ENCODE measurements around the gene AP5Z1. TPM values are rescaled to one million over a fixed set of nuclear protein-coding genes. Genes with fewer than 3 reads are reported as not detected.
"Not testable (repeated sequence)": the region's sequence is repeated elsewhere in the genome, so short reads cannot be mapped to it uniquely, and the experiment has no call there.

Gene AP5Z1
- total RNA-seq, 4 donors from 2014 or later = 13.0 to 33.9 (median 26.8) TPM

GRCh38 chr7:4800926-4801838 lies 25.8 kb downstream of the AP5Z1 start:
- no peaks in the 10 kb centered on the region for H3K36me3 ChIP-seq
- ATAC-seq = no peak
- no peaks in the 10 kb centered on the region for H3K9me3 ChIP-seq
- no peak overlapping the region for H3K27ac ChIP-seq
- 79 to 91% methylated on average over 2 to 8 of the region's 27 CpGs for WGBS, 2 donors (ENCODE audit: low coverage in 1 of 2)
- no peak overlapping the region for H3K4me3 ChIP-seq
- TF ChIP-seq CTCF (IDR thresholded peaks at IDR 0.05) (no peak), EP300 (IDR thresholded peaks at IDR 0.05) (no peak), POLR2AphosphoS5 (IDR thresholded peaks at IDR 0.05) (no peak), POLR2A (IDR thresholded peaks at IDR 0.05) (no peak)
- peaks cover 31% of the 10 kb centered on the region for H3K27me3 ChIP-seq
- peaks cover 0 to 16% (median 5%) of the 10 kb centered on the region in 3 donors for H3K4me1 ChIP-seq

GRCh38 chr7:4801839-4802231 lies 26.4 kb downstream of the AP5Z1 start:
- no peaks in the 10 kb centered on the region for H3K36me3 ChIP-seq
- TF ChIP-seq POLR2AphosphoS5 (IDR thresholded peaks at IDR 0.05) (no peak), CTCF (IDR thresholded peaks at IDR 0.05) (no peak), EP300 (IDR thresholded peaks at IDR 0.05) (no peak), POLR2A (IDR thresholded peaks at IDR 0.05) (no peak)
- WGBS, 2 donors (ENCODE audit: low coverage in 1 of 2) = no CpG with 5 or more reads among the region's 18 CpGs

GRCh38 chr7:4802577-4802976 lies 27.2 kb downstream of the AP5Z1 start:
- peaks cover 43% of the 10 kb centered on the region for H3K27me3 ChIP-seq
- not testable (repeated sequence) for H3K4me3 ChIP-seq, H3K9me3 ChIP-seq, ATAC-seq, H3K36me3 ChIP-seq, H3K27ac ChIP-seq
- H3K4me1 ChIP-seq = peaks cover 0 to 22% (median 5%) of the 10 kb centered on the region in 3 donors
- no CpG with 5 or more reads among the region's 23 CpGs for WGBS, 2 donors (ENCODE audit: low coverage in 1 of 2)

More at GRCh38 chr7:4801839-4802231, 26.4 kb downstream of the AP5Z1 start:
- H3K4me3 ChIP-seq = no peak overlapping the region
- peaks cover 37% of the 10 kb centered on the region for H3K27me3 ChIP-seq
- ATAC-seq = no peak
- H3K4me1 ChIP-seq = peaks cover 0 to 16% (median 5%) of the 10 kb centered on the region in 3 donors
- no peak overlapping the region for H3K27ac ChIP-seq
- no peaks in the 10 kb centered on the region for H3K9me3 ChIP-seq

- H3K9me3 ChIP-seq = no peaks in the 10 kb centered on the region
- ATAC-seq = no peak
- H3K36me3 ChIP-seq = no peaks in the 10 kb centered on the region
- TF ChIP-seq POLR2A (IDR thresholded peaks at IDR 0.05) (no peak), EP300 (IDR thresholded peaks at IDR 0.05) (no peak)
- 50% methylated on average over 1 of the region's 41 CpGs; no CpG with 5 or more reads in 1 of the 2 donors for WGBS, 2 donors (ENCODE audit: low coverage in 1 of 2)
- peaks cover 43% of the 10 kb centered on the region for H3K27me3 ChIP-seq
- no peak overlapping the region for H3K4me3 ChIP-seq
- H3K27ac ChIP-seq = no peak overlapping the region
- peaks cover 0 to 14% (median 0%) of the 10 kb centered on the region in 3 donors for H3K4me1 ChIP-seq
Measured at GRCh38 chr7:4803397-4804241, 28.2 kb downstream of the AP5Z1 start.

- H3K36me3 ChIP-seq = no peaks in the 10 kb centered on the region
- WGBS, 2 donors (ENCODE audit: low coverage in 1 of 2) = 88% methylated on average over 7 of the region's 29 CpGs; no CpG with 5 or more reads in 1 of the 2 donors
Measured at GRCh38 chr7:4805110-4805983, 29.9 kb downstream of the AP5Z1 start.

More at GRCh38 chr7:4805110-4805983, 29.9 kb downstream of the AP5Z1 start:
- ATAC-seq = no peak
- Histone ChIP-seq H3K9me3 (no peaks in the 10 kb centered on the region), H3K4me1 (peaks cover 0 to 6% (median 0%) of the 10 kb centered on the region in 3 donors), H3K4me3 (no peak overlapping the region), H3K27ac (no peak overlapping the region), H3K27me3 (peaks cover 50% of the 10 kb centered on the region)
- TF ChIP-seq POLR2AphosphoS5 (IDR thresholded peaks at IDR 0.05) (no peak), CTCF (IDR thresholded peaks at IDR 0.05) (no peak), POLR2A (IDR thresholded peaks at IDR 0.05) (no peak), EP300 (IDR thresholded peaks at IDR 0.05) (no peak)

Measured in gastroesophageal sphincter (tissue), 4 donors.